ENCODE data around the gene SEMA7A. TPM values are rescaled to one million over a fixed set of nuclear protein-coding genes. Genes with fewer than 3 reads are reported as not detected.
A peak's percentile ranks its signal among the peaks of the same experiment; 100 is the strongest.

SEMA7A gene
- total RNA-seq, 1 experiment from 2014 or later: 14.3 TPM

DNA sequence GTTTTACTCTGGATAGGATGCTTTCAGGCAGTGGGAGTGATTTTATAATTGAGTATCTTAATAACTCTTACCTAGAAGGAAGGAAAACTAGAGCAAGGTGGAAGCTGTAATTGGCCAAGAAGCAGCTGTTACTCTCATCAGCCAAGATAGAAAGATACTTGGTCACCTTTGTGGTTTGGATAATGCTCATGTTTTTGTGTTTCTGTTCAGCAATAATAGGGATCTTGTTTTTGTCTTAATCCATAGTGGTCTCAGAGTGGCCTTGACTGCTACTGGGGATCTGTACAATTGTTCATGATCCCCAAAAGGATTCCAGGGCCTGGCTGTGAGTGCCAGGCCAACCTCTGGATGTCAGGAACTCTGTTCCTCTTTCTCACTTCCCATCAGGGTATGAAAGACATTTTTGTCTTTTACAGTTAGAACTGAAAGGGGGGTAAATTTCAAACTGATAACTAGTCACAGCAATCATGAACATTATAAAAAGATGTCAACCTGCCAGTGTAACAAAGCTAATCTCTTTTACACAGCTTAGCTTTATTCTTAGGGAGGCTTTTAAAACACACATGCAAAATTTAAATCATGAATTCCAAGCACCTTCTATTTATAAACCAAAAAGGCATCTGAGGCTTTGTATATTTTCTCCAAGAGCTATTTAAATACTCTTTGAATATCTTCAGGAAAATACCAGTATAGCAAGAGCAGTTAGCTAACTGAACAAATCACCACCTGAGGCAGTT is 21.2 kb upstream of the SEMA7A start:
- in situ Hi-C loops (cut with HindIII; ENCODE audit: low sequenced_read_pairs): no loop called here
- DNase-seq (ENCODE audit: low spot score): no peak

DNA sequence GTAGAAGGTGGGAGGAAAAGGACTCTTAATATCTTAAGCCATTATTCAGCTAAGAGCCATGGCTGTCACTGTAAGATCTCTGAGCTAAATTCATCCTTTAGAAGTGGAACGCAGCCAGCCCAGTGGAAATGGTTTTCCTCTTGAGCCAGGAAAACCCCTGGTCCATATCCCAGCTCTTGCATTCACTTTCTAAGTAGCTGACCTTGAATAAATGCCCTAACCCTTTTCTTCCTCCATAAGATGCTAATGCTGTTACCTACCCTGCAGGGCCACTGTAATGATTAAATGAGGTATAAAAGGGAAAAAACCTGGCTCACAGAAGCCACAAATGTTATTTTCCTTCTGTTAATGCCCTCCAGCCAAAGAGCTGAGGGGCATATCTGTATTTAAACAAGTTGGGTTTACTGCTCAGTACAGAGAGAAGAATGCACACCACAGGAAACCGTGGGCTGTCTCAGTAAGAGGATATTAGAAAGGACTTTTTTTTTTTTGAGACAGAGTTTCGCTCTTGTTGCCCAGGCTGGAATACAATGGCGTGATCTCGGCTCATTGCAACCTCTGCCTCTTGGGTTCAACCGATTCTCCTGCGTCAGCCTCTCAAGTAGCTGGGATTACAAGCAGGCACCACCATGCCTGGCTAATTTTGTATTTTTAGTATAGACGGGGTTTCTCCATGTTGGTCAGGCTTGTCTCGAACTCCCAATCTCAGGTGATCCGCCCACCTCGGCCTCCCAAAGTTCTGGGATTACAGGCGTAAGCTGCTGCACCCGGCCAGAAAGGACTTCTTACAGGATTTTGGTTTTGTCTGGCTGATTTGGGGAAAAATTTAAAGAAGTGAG is 20.4 kb upstream of the SEMA7A start:
- in situ Hi-C loops (cut with HindIII; ENCODE audit: low sequenced_read_pairs): no loop called here
- DNase-seq (ENCODE audit: low spot score): peak; percentile 65

DNA sequence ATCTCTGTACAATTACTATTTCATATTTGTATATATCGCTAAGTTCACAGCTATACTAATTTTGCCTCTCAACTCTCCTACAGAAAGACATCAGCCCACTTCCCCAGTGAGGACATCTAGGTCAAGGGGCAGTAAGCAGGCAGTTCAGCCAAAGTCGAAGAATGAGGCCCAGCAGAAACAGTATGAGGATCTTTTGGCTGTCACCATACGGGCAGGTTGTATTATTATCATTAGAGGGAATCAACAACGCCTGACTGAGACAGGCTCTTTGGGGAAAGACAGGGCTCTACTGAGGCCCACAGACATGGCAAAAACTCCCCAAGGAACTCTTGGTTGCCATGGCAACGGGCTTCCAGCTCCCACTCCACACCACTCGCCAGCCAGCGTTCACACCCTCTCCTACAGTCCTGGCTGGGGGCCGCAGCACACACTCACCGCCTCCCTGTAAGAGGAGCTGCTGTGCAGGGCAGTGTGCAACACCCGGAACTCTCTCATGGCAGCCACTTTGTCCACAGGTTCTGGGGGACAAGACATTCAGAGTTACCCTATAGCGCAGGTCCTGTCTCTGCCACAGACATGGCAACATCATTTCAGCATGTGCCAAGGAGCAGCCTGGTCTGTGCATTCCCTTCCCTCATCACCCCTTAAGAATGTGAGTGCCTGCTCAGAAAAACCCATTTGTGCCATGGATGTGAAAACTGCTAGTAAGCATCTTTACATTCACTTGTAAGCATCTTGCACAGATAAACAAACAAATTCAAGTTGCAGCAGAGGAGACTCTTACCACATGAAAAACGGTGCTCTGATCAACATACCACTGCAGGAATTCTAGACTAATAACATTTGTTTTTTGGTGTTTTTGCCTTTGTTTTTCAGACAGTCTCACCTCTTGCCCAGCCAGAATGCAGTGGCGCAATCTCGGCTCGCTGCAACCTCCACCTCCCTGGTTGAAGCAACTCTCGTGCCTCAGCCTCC is 18.4 kb upstream of the SEMA7A start:
- peak; percentile 69 for DNase-seq (ENCODE audit: low spot score)
- in situ Hi-C loops (cut with HindIII; ENCODE audit: low sequenced_read_pairs): no loop called here

DNA sequence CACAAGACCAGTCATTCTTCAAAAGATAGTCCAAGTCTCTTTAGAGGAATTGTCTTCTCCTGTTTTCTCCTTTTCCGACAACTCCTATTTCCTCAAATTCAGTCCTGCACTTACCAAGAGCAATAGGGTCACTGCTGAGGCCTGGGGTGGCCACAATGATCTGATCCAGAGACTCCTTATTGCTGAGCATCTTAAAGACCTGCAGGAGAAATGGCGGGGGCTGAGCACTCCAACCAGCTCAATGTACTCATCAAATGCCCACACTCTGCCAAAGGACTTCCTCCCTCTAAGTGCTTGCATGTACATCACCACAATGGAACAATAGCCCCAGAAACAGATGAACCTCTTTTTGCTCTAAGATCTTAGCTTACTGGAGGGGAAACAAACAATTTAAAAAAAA is 17.6 kb upstream of the SEMA7A start:
- in situ Hi-C loops (cut with HindIII; ENCODE audit: low sequenced_read_pairs): no loop called here
- DNase-seq (ENCODE audit: low spot score): peak; percentile 23

DNA sequence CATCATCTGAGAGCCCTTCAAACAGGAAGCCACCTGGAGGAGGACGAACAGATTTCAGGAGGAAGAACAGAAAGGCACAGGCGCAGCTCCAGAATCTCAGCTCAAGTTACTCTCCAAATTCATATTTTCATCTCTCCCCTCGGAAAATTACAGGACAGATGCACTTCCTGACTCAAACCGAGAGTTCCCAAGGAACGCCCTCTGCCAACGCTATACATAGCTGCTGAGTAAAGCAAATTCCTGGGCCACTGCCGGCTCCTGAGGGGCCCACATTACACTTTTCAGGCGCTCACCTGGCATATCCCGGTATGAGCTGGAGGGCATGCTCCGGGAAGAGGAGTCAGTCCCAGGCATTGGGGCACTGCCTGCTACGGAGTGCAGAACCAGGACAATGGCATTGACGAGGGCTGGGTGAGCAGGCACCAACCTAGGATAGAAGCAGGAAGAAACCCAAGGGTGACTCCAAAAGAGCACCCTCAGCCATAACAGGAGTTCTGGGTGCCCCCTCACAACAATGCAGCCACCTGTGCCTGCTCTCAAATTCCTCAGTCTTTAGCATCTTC is 16.0 kb upstream of the SEMA7A start:
- peak; percentile 96 for DNase-seq (ENCODE audit: low spot score)
- in situ Hi-C loops (cut with HindIII; ENCODE audit: low sequenced_read_pairs): no loop called here

DNA sequence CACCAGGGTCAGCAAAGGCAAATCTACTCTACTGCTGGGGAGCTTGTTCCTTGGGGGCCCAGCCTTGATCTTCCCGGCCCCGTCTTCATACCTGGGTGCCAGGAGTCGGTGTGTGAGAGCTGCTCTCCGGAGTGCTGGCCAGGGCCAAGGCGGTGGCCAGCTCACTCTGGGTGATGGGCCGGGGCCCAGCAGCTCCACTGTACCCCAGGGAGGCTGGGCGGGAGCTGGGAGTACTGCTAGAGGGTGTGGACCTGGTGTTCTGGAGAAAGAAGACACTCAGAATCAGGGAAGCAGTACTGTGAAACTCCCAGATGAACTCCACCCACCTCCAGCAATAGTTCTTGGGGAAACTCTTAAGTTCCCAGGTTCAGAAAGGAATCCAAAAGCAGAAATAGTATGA is 15.3 kb upstream of the SEMA7A start:
- in situ Hi-C loops (cut with HindIII; ENCODE audit: low sequenced_read_pairs): no loop called here
- no peak for DNase-seq (ENCODE audit: low spot score)

DNA sequence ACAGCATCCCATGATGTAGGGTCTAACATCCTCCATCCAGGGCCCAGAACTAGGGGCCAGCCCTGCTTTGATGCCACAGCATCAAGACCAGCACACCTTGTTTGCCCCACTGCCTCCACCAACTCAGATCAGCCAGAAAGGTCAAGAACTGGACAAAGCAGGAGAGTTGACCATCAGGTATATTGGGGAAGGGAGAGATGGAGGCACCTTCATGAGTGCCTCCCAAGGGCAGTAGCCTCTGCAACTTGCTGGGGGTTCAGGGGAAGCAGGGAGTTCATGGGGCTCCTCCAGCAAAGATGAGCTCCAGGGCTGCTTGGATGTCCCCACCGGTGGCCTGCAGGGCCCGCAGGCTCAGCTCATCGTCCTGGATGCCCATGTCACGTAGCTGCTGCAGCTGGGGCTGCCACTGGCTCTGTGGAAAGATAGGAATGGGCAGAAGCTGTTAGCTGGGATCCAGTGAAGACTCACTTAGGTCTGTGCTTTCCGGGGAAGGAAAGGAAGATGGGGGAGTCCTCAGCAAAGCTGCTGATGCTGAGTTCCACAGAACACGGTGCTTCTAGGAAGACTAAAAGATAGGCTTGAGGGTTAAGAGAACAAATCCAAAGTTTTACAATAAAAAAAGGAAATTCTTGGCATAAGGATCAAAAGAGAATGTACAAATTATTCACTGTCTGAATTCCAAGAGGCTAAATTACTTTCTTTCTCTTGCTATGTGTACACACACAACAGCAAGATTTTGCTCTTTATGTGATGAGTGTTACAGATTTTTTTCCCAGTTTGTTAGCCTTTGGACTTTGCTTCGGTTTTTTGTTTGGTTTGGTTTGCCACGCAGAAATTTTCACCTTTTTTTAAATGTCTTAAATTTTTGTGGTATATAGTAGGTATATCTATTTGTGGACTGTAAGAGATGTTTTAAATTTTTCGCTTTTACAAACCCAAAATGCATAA is 12.3 kb upstream of the SEMA7A start:
- in situ Hi-C loops (cut with HindIII; ENCODE audit: low sequenced_read_pairs): no loop called here
- DNase-seq (ENCODE audit: low spot score): no peak

DNA sequence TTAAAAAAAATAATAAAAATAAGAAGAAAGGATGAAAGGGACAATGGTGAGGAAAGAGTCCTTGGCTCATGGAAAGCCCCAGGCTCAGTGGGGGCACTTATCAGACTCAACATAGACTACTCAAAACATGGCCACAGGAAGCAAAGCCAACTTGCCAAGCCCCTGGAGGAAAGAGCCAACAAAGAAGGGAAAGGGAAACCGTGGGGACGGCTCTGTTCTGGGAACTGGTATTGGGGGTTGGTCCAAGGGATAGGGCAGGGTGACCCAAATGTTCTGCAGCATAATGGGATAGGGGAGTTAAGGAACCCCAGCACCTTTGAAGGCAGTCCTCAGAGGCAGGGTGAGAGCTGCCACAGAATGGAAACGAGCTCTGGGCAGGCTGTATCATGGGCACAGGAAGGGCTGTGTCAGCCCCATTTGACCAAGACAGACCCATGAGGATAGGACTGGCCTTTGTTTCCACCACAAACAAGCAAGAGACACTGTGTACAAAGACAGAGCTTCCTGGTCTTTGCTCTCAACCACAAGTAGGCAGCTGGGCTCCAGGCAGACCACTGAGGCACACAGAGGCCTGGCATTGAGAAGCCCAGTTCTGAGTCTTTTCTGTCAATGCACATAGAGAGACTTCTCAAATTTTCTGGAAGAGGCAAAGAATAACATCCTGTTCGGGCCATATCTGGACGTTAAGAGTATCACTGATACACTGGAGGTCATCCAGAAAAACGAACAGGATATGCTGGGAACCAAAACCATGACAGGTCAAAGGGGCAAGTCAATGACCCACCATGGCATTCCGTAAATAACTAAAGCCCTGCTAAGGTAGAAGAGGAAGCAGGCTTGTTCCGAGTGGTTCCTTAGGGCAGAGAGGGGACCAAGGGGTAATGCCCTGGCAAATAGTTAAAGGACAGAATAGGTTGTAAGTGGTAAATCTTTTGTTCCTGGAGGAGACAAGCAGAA is 10.6 kb upstream of the SEMA7A start:
- DNase-seq (ENCODE audit: low spot score): no peak
- in situ Hi-C loops (cut with HindIII; ENCODE audit: low sequenced_read_pairs): no loop called here

DNA sequence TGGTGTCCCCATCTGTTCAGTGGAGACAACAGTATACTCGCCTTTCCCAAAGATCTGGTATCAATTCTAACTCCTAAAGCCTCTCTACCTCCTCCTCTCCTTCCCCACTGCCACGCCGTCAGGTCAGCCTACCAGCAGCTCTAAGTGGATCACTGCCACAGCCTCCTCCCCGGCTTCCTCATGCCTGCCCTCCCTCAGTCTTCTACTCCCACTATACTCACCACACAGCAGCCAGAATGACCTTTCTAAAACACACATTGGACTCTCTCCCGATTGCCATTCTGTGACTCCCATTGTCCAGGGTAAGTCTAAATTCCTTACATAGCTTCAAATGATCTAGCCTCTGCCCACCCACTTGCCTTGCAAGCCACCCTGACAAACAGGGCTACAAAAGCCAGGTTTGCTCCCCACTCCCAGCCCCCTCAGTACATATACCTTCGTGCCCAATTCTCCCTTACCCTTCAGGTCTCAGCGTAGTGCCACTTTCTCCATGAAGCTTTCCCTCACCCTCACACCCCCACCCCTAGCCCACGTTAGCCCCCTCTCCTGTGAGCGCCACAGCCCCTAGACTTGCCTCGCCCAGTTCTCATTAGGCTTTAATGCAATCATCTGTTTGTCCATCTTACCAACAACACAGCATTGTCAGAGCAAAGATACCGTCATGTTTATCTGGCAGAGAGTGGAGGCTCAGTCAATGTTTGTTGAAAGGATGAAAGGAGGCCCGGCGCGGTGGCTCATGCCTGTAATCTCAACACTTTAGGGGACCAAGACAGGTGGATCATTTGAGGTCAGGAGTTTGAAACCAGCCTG is 9.5 kb upstream of the SEMA7A start:
- peak; percentile 43 for DNase-seq (ENCODE audit: low spot score)
- in situ Hi-C loops (cut with HindIII; ENCODE audit: low sequenced_read_pairs): no loop called here

DNA sequence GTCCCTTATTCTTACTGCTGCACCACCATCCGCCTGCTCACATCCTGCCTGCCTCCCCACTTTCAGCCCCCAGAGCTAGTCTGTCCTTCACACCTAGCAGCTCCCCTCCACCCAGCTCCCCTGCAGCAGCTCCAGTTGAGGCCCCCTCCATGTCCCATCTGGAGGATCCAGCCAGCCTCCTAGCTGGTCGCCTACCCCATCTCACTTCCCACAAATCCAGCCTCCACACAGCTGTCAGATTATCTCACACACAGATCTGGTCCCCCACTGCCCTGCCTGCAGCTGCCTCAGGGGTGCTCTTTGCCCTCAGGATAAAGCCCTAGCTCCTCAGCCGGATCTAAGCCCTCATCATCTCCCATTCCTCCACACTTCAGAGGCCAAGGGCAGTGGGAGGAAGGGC is 8.8 kb upstream of the SEMA7A start:
- in situ Hi-C loops (cut with HindIII; ENCODE audit: low sequenced_read_pairs): no loop called here
- DNase-seq (ENCODE audit: low spot score): no peak

DNA sequence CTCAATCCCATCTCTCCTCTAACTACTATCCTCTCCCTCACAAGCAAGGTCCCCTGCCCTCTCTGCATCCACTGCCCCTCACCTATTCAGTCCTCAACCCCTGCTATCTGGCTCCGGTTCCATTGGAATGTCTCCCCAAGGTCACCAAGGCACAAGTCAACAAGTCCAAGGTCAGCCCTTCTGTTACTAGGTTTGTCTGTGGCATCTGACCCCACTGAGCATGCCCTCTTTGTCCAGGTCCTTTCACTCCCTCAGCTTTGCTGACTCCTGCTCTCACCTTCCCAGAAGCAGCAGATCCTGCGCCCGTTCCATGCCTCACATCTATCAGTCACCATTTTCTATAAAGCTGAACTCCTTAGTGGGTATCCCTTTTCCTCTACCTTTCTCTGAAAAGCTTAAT is 8.3 kb upstream of the SEMA7A start:
- DNase-seq (ENCODE audit: low spot score): no peak
- in situ Hi-C loops (cut with HindIII; ENCODE audit: low sequenced_read_pairs): no loop called here

DNA sequence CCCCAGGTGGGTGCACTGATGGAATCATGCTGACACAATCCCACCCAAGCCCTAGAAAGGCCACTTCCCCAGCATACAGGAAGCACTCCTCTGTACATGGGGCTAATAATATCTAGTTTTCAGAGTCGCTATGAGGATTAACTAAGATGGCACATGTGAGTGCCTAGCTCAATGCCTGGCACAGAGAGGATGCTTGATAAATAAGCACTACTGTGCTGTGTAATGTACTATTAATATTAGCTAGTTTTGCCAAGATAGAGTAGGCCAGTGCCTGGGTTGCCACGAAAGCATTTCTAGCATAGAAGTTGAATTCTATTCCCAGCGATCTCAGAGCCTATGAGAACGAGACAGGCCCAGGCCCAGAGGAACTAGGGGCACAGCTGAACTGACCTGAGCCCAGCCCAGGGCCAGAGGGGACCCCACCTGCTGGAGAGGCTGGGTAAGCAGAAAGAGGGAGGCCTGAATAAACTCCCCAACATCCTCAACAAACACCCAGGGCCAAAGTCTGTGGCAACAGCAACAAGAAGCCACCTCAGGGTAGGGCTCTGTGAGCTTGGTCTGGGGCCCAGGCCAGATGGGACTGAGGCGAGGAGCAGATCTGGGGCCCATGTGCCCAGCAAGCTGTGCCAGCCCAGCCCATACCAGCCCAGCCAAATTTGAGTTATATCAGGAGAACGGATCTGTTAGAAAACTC is 7.6 kb upstream of the SEMA7A start:
- in situ Hi-C loops (cut with HindIII; ENCODE audit: low sequenced_read_pairs): no loop called here
- DNase-seq (ENCODE audit: low spot score): peak; percentile 86

DNA sequence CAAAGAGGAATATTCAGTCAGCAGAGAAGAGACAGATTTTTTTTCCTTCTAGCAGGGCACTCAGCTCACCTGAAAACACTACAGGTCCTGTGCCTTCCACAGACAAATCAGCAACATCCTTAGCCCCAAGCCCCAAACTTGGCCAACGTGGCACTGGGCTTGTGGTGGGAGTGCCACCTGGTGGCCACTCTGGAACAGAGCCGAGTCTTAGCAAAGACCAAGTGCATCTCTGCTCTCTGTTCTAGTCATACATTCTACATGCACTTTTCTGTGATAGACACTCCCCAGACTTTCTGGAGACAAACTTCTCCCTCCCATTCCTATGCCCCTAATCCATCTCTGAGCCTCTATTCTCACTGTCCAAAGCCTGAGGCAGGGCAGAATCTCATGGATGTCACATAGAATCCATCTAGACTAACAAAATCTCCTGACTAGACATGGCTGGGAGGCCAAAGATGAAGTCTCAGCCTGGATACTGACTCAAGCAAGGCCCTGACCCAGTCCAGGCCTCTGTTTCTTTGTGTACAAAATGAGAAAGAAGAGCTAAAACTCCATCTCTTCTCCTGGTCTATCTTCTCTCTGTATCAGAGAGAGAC is 5.1 kb upstream of the SEMA7A start:
- in situ Hi-C loops (cut with HindIII; ENCODE audit: low sequenced_read_pairs): no loop called here
- DNase-seq (ENCODE audit: low spot score): peak; percentile 93

DNA sequence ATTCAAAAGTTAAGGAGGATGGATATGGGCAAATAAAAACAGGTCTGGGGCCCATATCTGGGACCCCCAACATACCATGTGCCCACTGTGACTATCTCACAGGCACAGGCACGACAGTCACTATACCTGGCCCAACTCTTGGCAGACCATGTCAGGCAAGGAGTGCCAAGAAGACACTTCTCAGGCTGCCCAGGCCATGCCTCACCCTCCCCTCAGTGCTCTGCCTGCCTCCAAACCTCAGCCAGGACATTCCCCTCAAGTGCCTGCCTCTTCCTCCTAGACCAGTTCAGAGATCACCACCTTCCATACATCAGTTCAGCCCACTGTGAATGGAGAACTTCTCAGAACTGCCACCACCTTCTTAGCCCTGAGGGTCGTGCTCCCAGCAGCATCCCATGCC is 4.4 kb upstream of the SEMA7A start:
- DNase-seq (ENCODE audit: low spot score): no peak
- in situ Hi-C loops (cut with HindIII; ENCODE audit: low sequenced_read_pairs): no loop called here

All from G401 (cell line).